AG09319 (cell line): ENCODE data around the gene MTARC1.

Experiments
- DNase-seq: peaks from one replicate; pipeline ENCODE4 v3.0.0-alpha.2; 2010; ENCODE audit warnings: low read depth; ENCODE audit errors: extremely low read depth
- TF ChIP-seq, protein P1 (sequence below): IDR thresholded peaks from 2 replicates; pipeline ENCODE4 v1.5.1; 2011; ENCODE audit warnings: low read depth, mild to moderate bottlenecking, inconsistent platforms, low read length, moderate library complexity

The MTARC1 gene

GRCh38 chr1:220786337-220787068 lies at the start of gene MTARC1:
Gene MTARC1, plus strand, starts transcription at chr1:220786913. Its CDS starts 32 bp downstream, at chr1:220786945.
- DNase-seq = no peak

GRCh38 chr1:220741349-220741748 lies 45.4 kb upstream of the MTARC1 start:
- DNase-seq = no peak
- TF ChIP-seq, protein P1, sequence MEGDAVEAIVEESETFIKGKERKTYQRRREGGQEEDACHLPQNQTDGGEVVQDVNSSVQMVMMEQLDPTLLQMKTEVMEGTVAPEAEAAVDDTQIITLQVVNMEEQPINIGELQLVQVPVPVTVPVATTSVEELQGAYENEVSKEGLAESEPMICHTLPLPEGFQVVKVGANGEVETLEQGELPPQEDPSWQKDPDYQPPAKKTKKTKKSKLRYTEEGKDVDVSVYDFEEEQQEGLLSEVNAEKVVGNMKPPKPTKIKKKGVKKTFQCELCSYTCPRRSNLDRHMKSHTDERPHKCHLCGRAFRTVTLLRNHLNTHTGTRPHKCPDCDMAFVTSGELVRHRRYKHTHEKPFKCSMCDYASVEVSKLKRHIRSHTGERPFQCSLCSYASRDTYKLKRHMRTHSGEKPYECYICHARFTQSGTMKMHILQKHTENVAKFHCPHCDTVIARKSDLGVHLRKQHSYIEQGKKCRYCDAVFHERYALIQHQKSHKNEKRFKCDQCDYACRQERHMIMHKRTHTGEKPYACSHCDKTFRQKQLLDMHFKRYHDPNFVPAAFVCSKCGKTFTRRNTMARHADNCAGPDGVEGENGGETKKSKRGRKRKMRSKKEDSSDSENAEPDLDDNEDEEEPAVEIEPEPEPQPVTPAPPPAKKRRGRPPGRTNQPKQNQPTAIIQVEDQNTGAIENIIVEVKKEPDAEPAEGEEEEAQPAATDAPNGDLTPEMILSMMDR = no peak

More at GRCh38 chr1:220786337-220787068, at the start of gene MTARC1:
- TF ChIP-seq, protein P1 = peak; percentile 0

- no peak for DNase-seq
- TF ChIP-seq, protein P1 = no peak
Measured at GRCh38 chr1:220741825-220742224, 44.9 kb upstream of the MTARC1 start.

GRCh38 chr1:220742520-220742919 lies 44.2 kb upstream of the MTARC1 start:
- TF ChIP-seq, protein P1 = no peak
- DNase-seq = no peak

DNA sequence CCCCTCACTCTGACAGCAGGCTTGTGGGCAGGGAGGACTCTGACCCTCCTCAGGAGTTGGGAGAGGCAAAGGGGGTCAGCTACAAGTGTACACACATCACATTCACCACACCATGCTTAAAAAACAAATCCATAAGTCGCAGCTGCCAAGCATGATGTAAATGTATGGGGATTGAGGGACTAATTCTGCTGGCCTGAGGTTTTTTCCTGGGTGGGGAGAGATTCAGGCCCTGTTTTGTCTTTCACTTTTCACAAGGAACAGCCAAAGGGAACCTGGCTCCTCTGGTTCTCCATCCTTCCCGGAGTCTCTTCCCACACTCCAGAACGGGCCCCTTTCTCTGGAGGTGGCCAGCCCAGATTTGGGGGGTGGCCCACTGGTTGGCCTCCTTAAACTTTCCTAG lies 39.9 kb upstream of the MTARC1 start:
- DNase-seq = no peak
- TF ChIP-seq, protein P1 = no peak

DNA sequence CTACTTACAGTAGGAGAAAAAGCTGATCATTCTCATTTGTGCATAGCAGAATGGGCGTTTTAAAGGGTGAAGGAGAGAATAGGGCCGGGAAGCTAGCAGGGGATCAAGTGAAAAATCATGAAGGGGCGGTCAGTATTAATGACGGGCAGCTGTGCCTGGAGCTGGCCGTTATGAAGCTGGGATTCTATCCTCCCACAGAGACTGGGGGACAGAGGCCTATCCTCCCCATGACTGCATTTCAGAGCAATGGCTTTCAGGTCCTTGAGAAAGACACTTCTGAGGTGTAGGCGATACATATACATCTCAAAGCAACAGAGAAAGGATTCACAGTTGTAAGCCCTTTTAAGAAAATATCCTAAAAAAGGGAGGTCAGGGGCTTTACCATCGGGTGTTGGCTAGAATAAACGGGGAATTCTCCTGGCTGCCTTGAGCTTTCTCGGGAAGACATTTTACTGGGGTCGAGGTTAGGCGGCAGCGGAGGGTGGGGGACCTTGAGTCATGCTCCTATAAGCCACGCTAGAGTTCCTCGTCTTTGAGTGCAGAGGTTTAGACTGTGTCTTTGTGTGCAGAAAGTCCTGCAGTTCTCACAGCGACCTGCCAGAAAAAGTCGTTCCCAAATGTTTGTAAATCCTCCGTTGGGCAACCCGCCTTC lies 39.1 kb upstream of the MTARC1 start:
- TF ChIP-seq, protein P1 = no peak
- DNase-seq = no peak

GRCh38 chr1:220748089-220748934 lies 38.4 kb upstream of the MTARC1 start, which contains the start of gene MTARC2:
Gene MTARC2, plus strand, starts transcription at chr1:220748322. Its CDS starts 210 bp downstream, at chr1:220748532.
- peak; percentile 44 for DNase-seq
- TF ChIP-seq, protein P1 = no peak
